Activated CD4-positive, alpha-beta T cell treated with anti-CD3 and anti-CD28 coated beads, Interleukin-2, Interleukin-6, amounts not matched to agents 100 ng/mL and 50 ng/mL, durations not matched to agents 16 hours and 8 hours (primary cell): ENCODE data around the gene RBP2.

ENCODE experiments used
- DNase-seq: peaks from one replicate; pipeline ENCODE4 v3.0.0-alpha.2; 2020

RBP2 gene

GRCh38 chr3:139476348-139476747 lies at the start of gene RBP2:
TSS of gene RBP2 (minus strand) at chr3:139476516. CDS start at chr3:139476459, 57 bp downstream.
- no peak for DNase-seq

GRCh38 chr3:139524841-139525636 lies 48.7 kb upstream of the RBP2 start:
- no peak for DNase-seq

- no peak for DNase-seq
Measured at GRCh38 chr3:139523718-139524117, 47.4 kb upstream of the RBP2 start.

GRCh38 chr3:139523166-139523565 lies 46.9 kb upstream of the RBP2 start:
- DNase-seq: no peak

- DNase-seq: no peak
Measured at GRCh38 chr3:139522421-139522820, 46.1 kb upstream of the RBP2 start.

- DNase-seq: no peak
Measured at GRCh38 chr3:139521816-139522215, 45.5 kb upstream of the RBP2 start.

- DNase-seq: no peak
Measured at GRCh38 chr3:139521144-139521543, 44.8 kb upstream of the RBP2 start.

- DNase-seq: peak; percentile 50
Measured at GRCh38 chr3:139519998-139520737, 43.9 kb upstream of the RBP2 start.

GRCh38 chr3:139518926-139519842 lies 42.9 kb upstream of the RBP2 start:
- no peak for DNase-seq

GRCh38 chr3:139518306-139518705 lies 42.0 kb upstream of the RBP2 start:
- no peak for DNase-seq

GRCh38 chr3:139517321-139518065 lies 41.2 kb upstream of the RBP2 start:
- DNase-seq: no peak

- no peak for DNase-seq
Measured at GRCh38 chr3:139514741-139515140, 38.4 kb upstream of the RBP2 start.

GRCh38 chr3:139509631-139510030 lies 33.3 kb upstream of the RBP2 start:
- DNase-seq: no peak

- DNase-seq: no peak
Measured at GRCh38 chr3:139506766-139507165, 30.4 kb upstream of the RBP2 start.

GRCh38 chr3:139505829-139506386 lies 29.6 kb upstream of the RBP2 start:
- no peak for DNase-seq

- no peak for DNase-seq
Measured at GRCh38 chr3:139499536-139499935, 23.2 kb upstream of the RBP2 start.

GRCh38 chr3:139493826-139494385 lies 17.6 kb upstream of the RBP2 start:
- no peak for DNase-seq

- DNase-seq: no peak
Measured at GRCh38 chr3:139491966-139492365, 15.7 kb upstream of the RBP2 start.

- no peak for DNase-seq
Measured at GRCh38 chr3:139491027-139491700, 14.8 kb upstream of the RBP2 start.

- no peak for DNase-seq
Measured at GRCh38 chr3:139482206-139482605, 5.9 kb upstream of the RBP2 start.

GRCh38 chr3:139481116-139481515 lies 4.8 kb upstream of the RBP2 start:
- DNase-seq: no peak
